GM12872 (cell line): ENCODE data around the gene GM2A.

ENCODE experiments used
- CTCF ChIP-seq: IDR thresholded peaks from 3 replicates; pipeline ENCODE4 v1.5.1; 2011; ENCODE audit warnings: low read depth, mild to moderate bottlenecking, low read length, moderate library complexity; ENCODE audit not compliant: insufficient read depth

Gene GM2A

GRCh38 chr5:151281001-151281639 lies 28.1 kb downstream of the GM2A start:
- no peak for TF ChIP-seq CTCF

GRCh38 chr5:151283120-151283825 lies 30.3 kb downstream of the GM2A start:
- TF ChIP-seq CTCF: no peak

GRCh38 chr5:151284392-151284967 lies 31.5 kb downstream of the GM2A start:
- TF ChIP-seq CTCF: peak; percentile 64

GRCh38 chr5:151285683-151286082 lies 32.7 kb downstream of the GM2A start:
- no peak for TF ChIP-seq CTCF

- TF ChIP-seq CTCF: no peak
These were observed 33.3 kb downstream of the GM2A start for GRCh38 chr5:151286246-151286645.

GRCh38 chr5:151288180-151288579 lies 35.2 kb downstream of the GM2A start:
- peak; percentile 35; the same call in 2 of the 3 replicates for TF ChIP-seq CTCF

- TF ChIP-seq CTCF: no peak
These were observed 40.6 kb downstream of the GM2A start for GRCh38 chr5:151293624-151294023.
